Upper lobe of left lung (tissue), 4 donors: ENCODE results near the gene NCL.

Experiments
- EP300 ChIP-seq, 4 donors: sonication (generic); formaldehyde crosslinking; IDR thresholded peaks; one replicate each; pipeline ENCODE4 v1.5.1; 2017; ENCODE audit warnings: antibody characterized with exemption in 4 of 4, control low read depth in 2 of 4
- POLR2A ChIP-seq, 4 donors: fragments of 450-650 bp; IDR thresholded peaks; one replicate each; pipeline ENCODE4 v1.5.1; 2016 to 2017; ENCODE audit warnings: antibody characterized with exemption in 4 of 4, mild to moderate bottlenecking in 2 of 4
- POLR2AphosphoS5 ChIP-seq, 2 donors: sonication (generic); formaldehyde crosslinking; IDR thresholded peaks; one replicate each; pipeline ENCODE4 v1.5.1; 2017; ENCODE audit warnings: antibody characterized with exemption in 2 of 2
- TF ChIP-seq, protein P1 (sequence below), 6 experiments: fragments of 450-650 bp in 4 of 6; fragments of 200-600 bp in 2 of 6; sonication (generic) in 2 of 6; IDR thresholded peaks; one replicate each; pipeline ENCODE4 v1.5.1; 2016 to 2019; ENCODE audit warnings: antibody characterized with exemption in 6 of 6

DNA sequence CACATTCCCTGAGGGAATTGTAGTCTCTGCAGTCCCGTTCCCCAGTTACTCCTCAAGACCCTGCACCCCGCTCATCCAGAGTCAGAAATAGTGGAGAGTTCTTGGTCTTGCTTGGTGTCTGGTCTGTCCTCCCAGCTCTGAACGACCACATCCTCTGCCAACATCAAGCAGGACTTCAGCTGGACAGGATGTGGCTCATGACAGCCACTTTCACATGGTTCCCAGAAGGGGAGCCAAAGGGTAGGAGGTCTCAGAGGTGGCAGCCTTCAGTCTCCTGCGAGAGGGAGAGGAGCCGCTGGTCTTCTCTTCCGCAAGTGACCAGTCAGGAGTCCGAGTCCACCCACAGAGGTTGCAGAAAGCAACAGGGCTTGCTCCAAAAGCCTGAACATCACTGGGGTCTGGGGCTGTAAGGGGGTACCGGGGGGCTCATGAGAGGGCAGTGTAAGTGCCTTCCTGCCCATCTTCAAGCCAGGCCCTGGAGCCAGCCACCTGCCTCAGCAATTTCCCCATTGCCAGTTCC, 38.9 kb downstream of the NCL start:
- TF ChIP-seq, protein P1, sequence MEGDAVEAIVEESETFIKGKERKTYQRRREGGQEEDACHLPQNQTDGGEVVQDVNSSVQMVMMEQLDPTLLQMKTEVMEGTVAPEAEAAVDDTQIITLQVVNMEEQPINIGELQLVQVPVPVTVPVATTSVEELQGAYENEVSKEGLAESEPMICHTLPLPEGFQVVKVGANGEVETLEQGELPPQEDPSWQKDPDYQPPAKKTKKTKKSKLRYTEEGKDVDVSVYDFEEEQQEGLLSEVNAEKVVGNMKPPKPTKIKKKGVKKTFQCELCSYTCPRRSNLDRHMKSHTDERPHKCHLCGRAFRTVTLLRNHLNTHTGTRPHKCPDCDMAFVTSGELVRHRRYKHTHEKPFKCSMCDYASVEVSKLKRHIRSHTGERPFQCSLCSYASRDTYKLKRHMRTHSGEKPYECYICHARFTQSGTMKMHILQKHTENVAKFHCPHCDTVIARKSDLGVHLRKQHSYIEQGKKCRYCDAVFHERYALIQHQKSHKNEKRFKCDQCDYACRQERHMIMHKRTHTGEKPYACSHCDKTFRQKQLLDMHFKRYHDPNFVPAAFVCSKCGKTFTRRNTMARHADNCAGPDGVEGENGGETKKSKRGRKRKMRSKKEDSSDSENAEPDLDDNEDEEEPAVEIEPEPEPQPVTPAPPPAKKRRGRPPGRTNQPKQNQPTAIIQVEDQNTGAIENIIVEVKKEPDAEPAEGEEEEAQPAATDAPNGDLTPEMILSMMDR (IDR thresholded peaks at IDR 0.05) = no peak
- TF ChIP-seq POLR2A (IDR thresholded peaks at IDR 0.05) (no peak), POLR2AphosphoS5 (IDR thresholded peaks at IDR 0.05) (no peak), EP300 (IDR thresholded peaks at IDR 0.05) (no peak)
